Measurements from ENCODE around the gene SLIT3.
A peak's percentile ranks its signal among the peaks of the same experiment; 100 is the strongest.

SLIT3 gene

GRCh38 chr5:168701641-168702040, 599.3 kb downstream of the SLIT3 start:
- peak; percentile 93 for DNase-seq (ENCODE audit: low spot score)

- DNase-seq (ENCODE audit: low spot score), result no peak
Measured at GRCh38 chr5:168699002-168699401, 601.9 kb downstream of the SLIT3 start.

- DNase-seq (ENCODE audit: low spot score), result no peak
Measured at GRCh38 chr5:168697034-168697720, 603.8 kb downstream of the SLIT3 start.

GRCh38 chr5:168696611-168697010, 604.3 kb downstream of the SLIT3 start:
- DNase-seq (ENCODE audit: low spot score), result no peak

GRCh38 chr5:168695301-168695835, 605.6 kb downstream of the SLIT3 start:
- DNase-seq (ENCODE audit: low spot score), result no peak

GRCh38 chr5:168694289-168694688, 606.6 kb downstream of the SLIT3 start:
- no peak for DNase-seq (ENCODE audit: low spot score)

GRCh38 chr5:168693883-168694282, 607.1 kb downstream of the SLIT3 start:
- DNase-seq (ENCODE audit: low spot score), result no peak

- DNase-seq (ENCODE audit: low spot score), result no peak
Measured at GRCh38 chr5:168693297-168693696, 607.6 kb downstream of the SLIT3 start.

GRCh38 chr5:168691891-168692290, 609.0 kb downstream of the SLIT3 start:
- DNase-seq (ENCODE audit: low spot score), result no peak

- no peak for DNase-seq (ENCODE audit: low spot score)
Measured at GRCh38 chr5:168689260-168689659, 611.7 kb downstream of the SLIT3 start.

GRCh38 chr5:168686837-168687236, 614.1 kb downstream of the SLIT3 start:
- DNase-seq (ENCODE audit: low spot score), result no peak

GRCh38 chr5:168685566-168685965, 615.4 kb downstream of the SLIT3 start:
- DNase-seq (ENCODE audit: low spot score), result no peak

GRCh38 chr5:168683927-168684295, 617.0 kb downstream of the SLIT3 start:
- DNase-seq (ENCODE audit: low spot score), result no peak

GRCh38 chr5:168683247-168683926, 617.6 kb downstream of the SLIT3 start:
- DNase-seq (ENCODE audit: low spot score), result no peak

- no peak for DNase-seq (ENCODE audit: low spot score)
Measured at GRCh38 chr5:168681556-168682183, 619.3 kb downstream of the SLIT3 start.

- peak; percentile 78 for DNase-seq (ENCODE audit: low spot score)
Measured at GRCh38 chr5:168680395-168680794, 620.5 kb downstream of the SLIT3 start.

GRCh38 chr5:168679515-168679920, 621.4 kb downstream of the SLIT3 start:
- DNase-seq (ENCODE audit: low spot score), result peak; percentile 90

GRCh38 chr5:168676501-168676900, 624.4 kb downstream of the SLIT3 start:
- peak; percentile 33 for DNase-seq (ENCODE audit: low spot score)

GRCh38 chr5:168675883-168676408, 625.0 kb downstream of the SLIT3 start:
- DNase-seq (ENCODE audit: low spot score), result no peak

- no peak for DNase-seq (ENCODE audit: low spot score)
Measured at GRCh38 chr5:168674893-168675482, 626.0 kb downstream of the SLIT3 start.

GRCh38 chr5:168672888-168673287, 628.1 kb downstream of the SLIT3 start:
- DNase-seq (ENCODE audit: low spot score), result no peak

GRCh38 chr5:168672016-168672415, 628.9 kb downstream of the SLIT3 start:
- no peak for DNase-seq (ENCODE audit: low spot score)
